Measurements from ENCODE around the gene CLDN6.

CLDN6 gene

GRCh38 chr16:2983706-2984136, 34.3 kb downstream of the CLDN6 start:
- peak; percentile 76 for DNase-seq

- no peak for DNase-seq
These were observed 35.6 kb downstream of the CLDN6 start for GRCh38 chr16:2982402-2982801.

GRCh38 chr16:2981899-2982250, 36.1 kb downstream of the CLDN6 start:
- no peak for DNase-seq

GRCh38 chr16:2981177-2981898, 36.6 kb downstream of the CLDN6 start:
- DNase-seq = no peak

- DNase-seq = peak; percentile 96
These were observed 37.5 kb downstream of the CLDN6 start, which contains the start of gene PKMYT1 for GRCh38 chr16:2980227-2981176. Gene PKMYT1, minus strand, starts transcription at chr16:2980446. Its CDS starts 789 bp downstream, at chr16:2979657.

- no peak for DNase-seq
These were observed 38.2 kb downstream of the CLDN6 start for GRCh38 chr16:2979669-2980226.

GRCh38 chr16:2977440-2977839, 40.5 kb downstream of the CLDN6 start:
- DNase-seq = no peak

- no peak for DNase-seq
These were observed 41.3 kb downstream of the CLDN6 start for GRCh38 chr16:2976673-2977072.

GRCh38 chr16:2976201-2976600, 41.8 kb downstream of the CLDN6 start:
- no peak for DNase-seq

GRCh38 chr16:2975161-2975795, 42.7 kb downstream of the CLDN6 start:
- no peak for DNase-seq

GRCh38 chr16:2974319-2975056, 43.5 kb downstream of the CLDN6 start:
- no peak for DNase-seq

GRCh38 chr16:2973605-2974318, 44.2 kb downstream of the CLDN6 start:
- no peak for DNase-seq

GRCh38 chr16:2973093-2973492, 44.9 kb downstream of the CLDN6 start:
- DNase-seq = no peak

- DNase-seq = no peak
These were observed 45.8 kb downstream of the CLDN6 start for GRCh38 chr16:2971985-2972784.

- DNase-seq = no peak
These were observed 46.6 kb downstream of the CLDN6 start for GRCh38 chr16:2971134-2971984.

- DNase-seq = no peak
These were observed 47.4 kb downstream of the CLDN6 start for GRCh38 chr16:2970563-2970962.

GRCh38 chr16:2969545-2970521, 48.1 kb downstream of the CLDN6 start:
- peak; percentile 80 for DNase-seq

- DNase-seq = peak; percentile 81
These were observed 49.0 kb downstream of the CLDN6 start, which contains the start of gene PAQR4 for GRCh38 chr16:2968738-2969544. Gene PAQR4, plus strand, starts transcription at chr16:2969348. Its CDS starts 327 bp downstream, at chr16:2969675.
